OCI-LY1 (cell line): ENCODE measurements around the gene PICK1.

ENCODE experiments used
- H2AFZ ChIP-seq: fragments of 200-600 bp; sonication (generic), shearing (Covaris generic); 2 replicates; pipeline ENCODE4 v1.6.0; 2014; ENCODE audit warnings: antibody characterized with exemption, mild to moderate bottlenecking, low read length
- H3F3A ChIP-seq: fragments of 200-600 bp; sonication (generic), shearing (Covaris generic); 2 replicates; pipeline ENCODE4 v1.6.0; 2014; ENCODE audit warnings: mild to moderate bottlenecking, antibody characterized with exemption, low read length, moderate library complexity; ENCODE audit not compliant: insufficient read depth
- H3K27ac ChIP-seq: fragments of 200-600 bp; sonication (generic); 2 replicates; pipeline ENCODE4 v1.5.1; 2014; ENCODE audit warnings: low read length, mixed run types, mild to moderate bottlenecking, low read depth; ENCODE audit not compliant: poor library complexity, severe bottlenecking
- H3K27me3 ChIP-seq: fragments of 200-600 bp; sonication (generic); 2 replicates; pipeline ENCODE4 v1.6.0; 2014; ENCODE audit warnings: antibody characterized with exemption, mild to moderate bottlenecking, low read length, moderate library complexity; ENCODE audit not compliant: insufficient read depth
- H3K36me3 ChIP-seq: fragments of 200-600 bp; sonication (generic); 2 replicates; pipeline ENCODE4 v1.6.1; 2014; ENCODE audit warnings: mild to moderate bottlenecking, antibody characterized with exemption, low read length, moderate library complexity, mixed read lengths; ENCODE audit not compliant: insufficient read depth
- H3K4me1 ChIP-seq: fragments of 200-600 bp; sonication (generic); 2 replicates; pipeline ENCODE4 v1.5.1; 2014; ENCODE audit warnings: mild to moderate bottlenecking, low read length, moderate library complexity; ENCODE audit not compliant: insufficient read depth, severe bottlenecking
- H3K4me2 ChIP-seq: fragments of 200-600 bp; sonication (generic), shearing (Covaris generic); 2 replicates; pipeline ENCODE4 v1.6.1; 2014; ENCODE audit warnings: low read length
- H3K4me3 ChIP-seq: fragments of 200-600 bp; sonication (generic); 2 replicates; pipeline ENCODE4 v1.5.1; 2014; ENCODE audit warnings: low read length, low read depth, mild to moderate bottlenecking, mixed read lengths; ENCODE audit not compliant: poor library complexity, severe bottlenecking
- H3K79me2 ChIP-seq: fragments of 200-600 bp; shearing (Covaris generic); 2 replicates; pipeline ENCODE4 v1.6.1; 2016; ENCODE audit warnings: mixed run types, low read length, mixed read lengths; ENCODE audit not compliant: insufficient read depth
- H3K9ac ChIP-seq: fragments of 200-600 bp; sonication (generic), shearing (Covaris generic); 2 replicates; pipeline ENCODE4 v1.6.1; 2014; ENCODE audit warnings: mild to moderate bottlenecking, low read length, mixed read lengths
- H3K9me2 ChIP-seq: fragments of 200-600 bp; sonication (generic), shearing (Covaris generic); 2 replicates; pipeline ENCODE4 v1.6.1; 2014; ENCODE audit warnings: low read depth, mild to moderate bottlenecking, low read length, mixed read lengths
- H3K9me3 ChIP-seq: fragments of 200-600 bp; shearing (Covaris generic); 2 replicates; pipeline ENCODE4 v1.6.1; 2014; ENCODE audit warnings: low read length, mixed read lengths
- H4K20me1 ChIP-seq: fragments of 200-600 bp; sonication (generic), shearing (Covaris generic); 2 replicates; pipeline ENCODE4 v1.6.0; 2016; ENCODE audit warnings: mild to moderate bottlenecking, low read length; ENCODE audit not compliant: insufficient read depth
- EZH2 ChIP-seq: fragments of 200-600 bp; sonication (generic), shearing (Covaris generic); IDR thresholded peaks from 2 replicates; pipeline ENCODE4 v1.8.0; 2017; ENCODE audit warnings: borderline replicate concordance, mixed run types, mild to moderate bottlenecking, antibody characterized with exemption, low read length, moderate library complexity, mixed read lengths
- TF ChIP-seq, protein P1 (sequence below): fragments of 200-600 bp; sonication (generic), shearing (Covaris generic); IDR thresholded peaks from 2 replicates; pipeline ENCODE4 v1.5.1; 2017; ENCODE audit warnings: mild to moderate bottlenecking, antibody characterized with exemption, low read length, moderate library complexity, mixed read lengths

PICK1 gene

DNA sequence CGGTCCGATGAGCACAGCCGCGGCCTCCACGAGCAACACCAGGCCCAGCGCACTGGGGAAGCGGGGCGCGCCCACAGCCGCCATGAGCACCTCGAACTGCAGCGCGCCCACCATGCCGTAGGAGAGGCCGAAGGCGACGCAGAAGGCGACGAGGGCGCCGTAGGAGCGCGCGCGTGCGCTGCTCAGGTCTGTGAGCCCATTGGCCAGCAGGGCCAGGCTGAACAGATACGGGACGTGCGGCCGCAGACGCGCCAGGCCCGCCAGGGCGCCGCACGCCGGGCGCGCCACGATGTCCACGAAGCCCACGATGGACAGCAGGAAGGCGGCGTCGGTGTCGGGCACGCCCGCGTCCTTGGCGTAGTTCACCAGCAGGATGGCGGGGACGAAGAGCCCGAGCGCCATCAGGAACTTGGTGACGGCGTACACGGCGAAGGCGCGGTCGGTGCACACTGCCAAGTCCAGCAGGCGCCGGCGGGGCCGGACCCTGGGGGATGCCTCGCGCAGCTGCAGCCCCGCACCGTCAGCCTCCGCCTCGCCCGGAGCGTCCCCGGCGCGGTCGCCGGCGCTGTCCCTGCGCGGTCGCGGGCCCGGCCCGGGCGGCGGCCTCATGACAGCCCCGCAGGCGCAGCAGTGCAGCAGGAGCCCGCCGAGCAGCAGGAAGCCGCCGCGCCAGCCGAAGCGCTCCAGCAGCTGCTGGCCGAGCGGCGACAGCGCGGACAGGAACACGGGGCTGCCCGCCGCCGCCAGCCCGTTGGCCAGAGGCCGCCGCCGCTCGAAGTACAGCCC is 23.8 kb downstream of the PICK1 start:
- Histone ChIP-seq H3F3A (no peaks in the 10 kb centered on the region), H2AFZ (no peak overlapping the region), H3K4me1 (no peaks in the 10 kb centered on the region), H3K9me2 (no peaks in the 10 kb centered on the region), H3K36me3 (no peaks in the 10 kb centered on the region), H3K27me3 (0 out of 2 replicates have a peak, but pooled peaks cover 3% of the 10 kb centered on the region), H3K27ac (no peak overlapping the region), H3K9me3 (no peaks in the 10 kb centered on the region), H3K4me2 (no peak overlapping the region), H3K9ac (no peak overlapping the region), H3K4me3 (no peak overlapping the region), H3K79me2 (no peaks in the 10 kb centered on the region), H4K20me1 (no peaks in the 10 kb centered on the region)
- no peak for TF ChIP-seq EZH2

DNA sequence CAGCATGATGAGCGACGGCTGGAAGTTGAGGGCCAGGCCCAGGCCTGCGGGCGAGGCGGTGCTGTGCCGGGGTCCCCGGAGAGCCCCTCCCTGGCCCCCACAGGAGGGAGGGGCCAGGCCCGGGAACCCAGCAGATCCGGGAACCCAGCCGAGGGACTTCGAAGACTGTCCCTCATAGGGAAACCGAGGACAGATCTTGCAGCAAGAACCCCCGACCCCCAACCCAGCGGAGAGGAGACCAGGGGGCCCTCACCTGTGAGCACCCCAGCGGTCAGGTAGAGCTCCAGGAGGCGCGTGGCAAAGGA is 24.4 kb downstream of the PICK1 start:
- H3K27ac ChIP-seq = no peak overlapping the region
- H3F3A ChIP-seq = no peaks in the 10 kb centered on the region
- H3K79me2 ChIP-seq = no peaks in the 10 kb centered on the region
- no peaks in the 10 kb centered on the region for H3K9me3 ChIP-seq
- no peaks in the 10 kb centered on the region for H4K20me1 ChIP-seq
- no peak overlapping the region for H3K4me3 ChIP-seq
- no peaks in the 10 kb centered on the region for H3K4me1 ChIP-seq
- H3K36me3 ChIP-seq = no peaks in the 10 kb centered on the region
- TF ChIP-seq, protein P1, sequence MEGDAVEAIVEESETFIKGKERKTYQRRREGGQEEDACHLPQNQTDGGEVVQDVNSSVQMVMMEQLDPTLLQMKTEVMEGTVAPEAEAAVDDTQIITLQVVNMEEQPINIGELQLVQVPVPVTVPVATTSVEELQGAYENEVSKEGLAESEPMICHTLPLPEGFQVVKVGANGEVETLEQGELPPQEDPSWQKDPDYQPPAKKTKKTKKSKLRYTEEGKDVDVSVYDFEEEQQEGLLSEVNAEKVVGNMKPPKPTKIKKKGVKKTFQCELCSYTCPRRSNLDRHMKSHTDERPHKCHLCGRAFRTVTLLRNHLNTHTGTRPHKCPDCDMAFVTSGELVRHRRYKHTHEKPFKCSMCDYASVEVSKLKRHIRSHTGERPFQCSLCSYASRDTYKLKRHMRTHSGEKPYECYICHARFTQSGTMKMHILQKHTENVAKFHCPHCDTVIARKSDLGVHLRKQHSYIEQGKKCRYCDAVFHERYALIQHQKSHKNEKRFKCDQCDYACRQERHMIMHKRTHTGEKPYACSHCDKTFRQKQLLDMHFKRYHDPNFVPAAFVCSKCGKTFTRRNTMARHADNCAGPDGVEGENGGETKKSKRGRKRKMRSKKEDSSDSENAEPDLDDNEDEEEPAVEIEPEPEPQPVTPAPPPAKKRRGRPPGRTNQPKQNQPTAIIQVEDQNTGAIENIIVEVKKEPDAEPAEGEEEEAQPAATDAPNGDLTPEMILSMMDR = no peak
- no peak for TF ChIP-seq EZH2
- H3K9ac ChIP-seq = no peak overlapping the region
- 0 out of 2 replicates have a peak, but pooled peaks cover 3% of the 10 kb centered on the region for H3K27me3 ChIP-seq
- no peak overlapping the region for H3K4me2 ChIP-seq
- no peaks in the 10 kb centered on the region for H3K9me2 ChIP-seq
- no peak overlapping the region for H2AFZ ChIP-seq

DNA sequence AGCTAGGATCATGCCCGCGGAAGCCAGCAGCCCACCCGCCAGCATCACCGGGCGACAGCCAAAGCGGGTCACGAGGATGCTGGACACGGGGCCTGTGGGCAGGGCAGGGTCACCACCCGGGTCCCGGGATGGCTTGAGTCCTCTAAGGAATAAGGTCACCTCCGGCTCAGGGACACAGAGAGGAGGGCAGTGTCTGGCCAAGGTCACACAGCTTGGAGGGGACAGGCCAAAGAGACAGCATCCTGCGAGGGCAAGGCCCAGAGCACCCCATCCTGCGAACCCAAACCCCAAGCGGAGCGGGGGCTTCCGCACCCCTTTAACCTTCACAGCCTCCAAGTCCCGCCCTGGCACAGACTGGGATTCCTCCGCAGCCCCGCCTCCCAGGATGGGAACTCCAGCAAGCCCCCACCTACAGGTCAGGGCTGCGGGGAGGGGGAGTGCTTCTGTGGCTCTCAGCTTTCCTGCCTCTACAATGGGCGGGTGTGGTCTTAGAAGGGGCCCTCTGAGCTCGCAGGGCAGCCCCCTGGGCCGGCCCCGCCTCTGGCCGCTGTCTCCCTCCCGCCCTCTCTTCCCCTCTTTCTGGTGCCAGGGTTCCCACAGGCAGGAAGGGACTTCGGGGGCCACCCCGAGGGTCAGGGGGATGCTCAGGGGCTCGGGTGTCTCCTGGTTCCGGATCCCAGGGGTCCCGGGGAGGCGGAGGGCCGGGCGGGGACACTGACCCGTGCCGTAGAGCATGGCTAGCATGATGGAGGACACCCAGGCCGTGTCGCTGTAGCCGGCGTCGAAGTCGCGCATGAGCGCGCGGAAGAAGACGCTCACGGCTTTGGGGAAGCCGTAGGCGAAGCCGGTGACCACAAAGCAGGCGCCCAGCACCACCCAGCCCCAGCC is 25.0 kb downstream of the PICK1 start:
- Histone ChIP-seq H3K9ac (no peak overlapping the region), H3K9me3 (no peaks in the 10 kb centered on the region), H3K27ac (no peak overlapping the region), H3K9me2 (no peaks in the 10 kb centered on the region), H3K4me3 (no peak overlapping the region), H2AFZ (no peak overlapping the region), H3K36me3 (no peaks in the 10 kb centered on the region), H3K4me2 (no peak overlapping the region), H3F3A (no peaks in the 10 kb centered on the region), H3K4me1 (no peaks in the 10 kb centered on the region), H3K79me2 (no peaks in the 10 kb centered on the region), H3K27me3 (0 out of 2 replicates have a peak, but pooled peaks cover 3% of the 10 kb centered on the region), H4K20me1 (no peaks in the 10 kb centered on the region)
- no peak for TF ChIP-seq EZH2
- TF ChIP-seq, protein P1 = no peak
